ENCODE data around the gene FMN1. TPM values are rescaled to one million over a fixed set of nuclear protein-coding genes. Genes with fewer than 3 reads are reported as not detected.

The FMN1 gene
- total RNA-seq, 1 donor from 2014 or later = 20.1 TPM

GRCh38 chr15:32970847-32971246 is 223.7 kb downstream of the FMN1 start:
- Histone ChIP-seq H3K4me3 (no peak overlapping the region), H3K27me3 (no peaks in the 10 kb centered on the region), H3K4me1 (no peaks in the 10 kb centered on the region), H3K9me3 (no peaks in the 10 kb centered on the region), H3K36me3 (no peaks in the 10 kb centered on the region), H3K27ac (no peak overlapping the region)
- TF ChIP-seq POLR2AphosphoS5 (IDR thresholded peaks at IDR 0.05; ENCODE audit: insufficient read depth in 1 of 2, low read depth in 1 of 2) (peak in 1 of 2 donors; percentile 26), CTCF (IDR thresholded peaks at IDR 0.05) (no peak)
- DNase-seq (ENCODE audit: extremely low spot score in 2 of 2) = no peak
- intact Hi-C loops (cut with DNase I) = no loop called here

- Histone ChIP-seq H3K4me1 (no peaks in the 10 kb centered on the region), H3K4me3 (no peak overlapping the region), H3K27me3 (no peaks in the 10 kb centered on the region), H3K27ac (no peak overlapping the region), H3K9me3 (no peaks in the 10 kb centered on the region), H3K36me3 (no peaks in the 10 kb centered on the region)
- DNase-seq (ENCODE audit: extremely low spot score in 2 of 2) = no peak
- intact Hi-C loops (cut with DNase I) = no loop called here
- no peak for TF ChIP-seq POLR2A (IDR thresholded peaks at IDR 0.05)
- no peak for TF ChIP-seq POLR2AphosphoS5 (IDR thresholded peaks at IDR 0.05; ENCODE audit: insufficient read depth in 1 of 2, low read depth in 1 of 2)
- no peak for TF ChIP-seq CTCF (IDR thresholded peaks at IDR 0.05)
Measured at GRCh38 chr15:32967521-32967920, 227.0 kb downstream of the FMN1 start.

- H3K36me3 ChIP-seq = no peaks in the 10 kb centered on the region
- H3K27ac ChIP-seq = no peak overlapping the region
- TF ChIP-seq POLR2AphosphoS5 (IDR thresholded peaks at IDR 0.05; ENCODE audit: insufficient read depth in 1 of 2, low read depth in 1 of 2) (no peak), POLR2A (IDR thresholded peaks at IDR 0.05) (no peak), CTCF (IDR thresholded peaks at IDR 0.05) (no peak)
- no peak for DNase-seq (ENCODE audit: extremely low spot score in 2 of 2)
- no peaks in the 10 kb centered on the region for H3K27me3 ChIP-seq
- H3K9me3 ChIP-seq = no peaks in the 10 kb centered on the region
- intact Hi-C loops (cut with DNase I) = no loop called here
- H3K4me3 ChIP-seq = no peak overlapping the region
- no peaks in the 10 kb centered on the region for H3K4me1 ChIP-seq
Measured at GRCh38 chr15:32966512-32966911, 228.0 kb downstream of the FMN1 start.

GRCh38 chr15:32965897-32966296 is 228.6 kb downstream of the FMN1 start:
- intact Hi-C loops (cut with DNase I) = no loop called here
- DNase-seq (ENCODE audit: extremely low spot score in 2 of 2) = no peak
- Histone ChIP-seq H3K9me3 (no peaks in the 10 kb centered on the region), H3K4me3 (no peak overlapping the region), H3K27ac (no peak overlapping the region), H3K36me3 (no peaks in the 10 kb centered on the region), H3K4me1 (no peaks in the 10 kb centered on the region), H3K27me3 (no peaks in the 10 kb centered on the region)
- TF ChIP-seq CTCF (IDR thresholded peaks at IDR 0.05) (no peak), POLR2A (IDR thresholded peaks at IDR 0.05) (no peak), POLR2AphosphoS5 (IDR thresholded peaks at IDR 0.05; ENCODE audit: insufficient read depth in 1 of 2, low read depth in 1 of 2) (no peak)

GRCh38 chr15:32959077-32959476 is 235.4 kb downstream of the FMN1 start:
- Histone ChIP-seq H3K4me3 (no peak overlapping the region), H3K36me3 (no peaks in the 10 kb centered on the region), H3K27ac (peak overlapping the region; percentile 51), H3K9me3 (no peaks in the 10 kb centered on the region), H3K27me3 (no peaks in the 10 kb centered on the region), H3K4me1 (no peaks in the 10 kb centered on the region)
- no peak for TF ChIP-seq POLR2A (IDR thresholded peaks at IDR 0.05)
- no peak for TF ChIP-seq CTCF (IDR thresholded peaks at IDR 0.05)
- TF ChIP-seq POLR2AphosphoS5 (IDR thresholded peaks at IDR 0.05; ENCODE audit: insufficient read depth in 1 of 2, low read depth in 1 of 2) = no peak
- intact Hi-C loops (cut with DNase I) = loop anchor here (5.0 to 10.0 kb wide), 2 partner anchors 84 to 287 kb away; no protein-coding TSS in a partner anchor
- no peak for DNase-seq (ENCODE audit: extremely low spot score in 2 of 2)

Measured in vagina (tissue), 2 donors.